NCI-H187 (cell line): ENCODE data around the gene VAT1L.
A peak's percentile ranks its signal among the peaks of the same experiment; 100 is the strongest.

Experiments
- DNase-seq, 2 experiments: peaks; one replicate each; lab custom pipeline; 2025; lab: John Stamatoyannopoulos, UW

VAT1L gene

GRCh38 chr16:77993111-77993985 is 205.0 kb downstream of the VAT1L start:
- DNase-seq = no peak

GRCh38 chr16:77995843-77996455 is 207.6 kb downstream of the VAT1L start:
- DNase-seq = no peak

- DNase-seq = no peak
Measured at GRCh38 chr16:77998350-77999023, 210.1 kb downstream of the VAT1L start.

- no peak for DNase-seq
Measured at GRCh38 chr16:78001451-78002025, 213.2 kb downstream of the VAT1L start.

- DNase-seq = peak; percentile 73 to 84
Measured at GRCh38 chr16:78002915-78003538, 214.7 kb downstream of the VAT1L start.

GRCh38 chr16:78004517-78004916 is 216.2 kb downstream of the VAT1L start:
- no peak for DNase-seq

- DNase-seq = no peak
Measured at GRCh38 chr16:78005881-78006280, 217.5 kb downstream of the VAT1L start.

- no peak for DNase-seq
Measured at GRCh38 chr16:78007121-78007520, 218.8 kb downstream of the VAT1L start.

- DNase-seq = no peak
Measured at GRCh38 chr16:78022347-78023060, 234.1 kb downstream of the VAT1L start, which contains the start of gene CLEC3A. TSS of gene CLEC3A (plus strand) at chr16:78022548. CDS start at chr16:78022627, 79 bp downstream.

- no peak for DNase-seq
Measured at GRCh38 chr16:78024159-78024558, 235.8 kb downstream of the VAT1L start.

- no peak for DNase-seq
Measured at GRCh38 chr16:78025631-78026030, 237.3 kb downstream of the VAT1L start.

GRCh38 chr16:78028018-78028417 is 239.7 kb downstream of the VAT1L start:
- DNase-seq = no peak
